ENCODE data around the gene NBAS.

- TF ChIP-seq, protein P1, sequence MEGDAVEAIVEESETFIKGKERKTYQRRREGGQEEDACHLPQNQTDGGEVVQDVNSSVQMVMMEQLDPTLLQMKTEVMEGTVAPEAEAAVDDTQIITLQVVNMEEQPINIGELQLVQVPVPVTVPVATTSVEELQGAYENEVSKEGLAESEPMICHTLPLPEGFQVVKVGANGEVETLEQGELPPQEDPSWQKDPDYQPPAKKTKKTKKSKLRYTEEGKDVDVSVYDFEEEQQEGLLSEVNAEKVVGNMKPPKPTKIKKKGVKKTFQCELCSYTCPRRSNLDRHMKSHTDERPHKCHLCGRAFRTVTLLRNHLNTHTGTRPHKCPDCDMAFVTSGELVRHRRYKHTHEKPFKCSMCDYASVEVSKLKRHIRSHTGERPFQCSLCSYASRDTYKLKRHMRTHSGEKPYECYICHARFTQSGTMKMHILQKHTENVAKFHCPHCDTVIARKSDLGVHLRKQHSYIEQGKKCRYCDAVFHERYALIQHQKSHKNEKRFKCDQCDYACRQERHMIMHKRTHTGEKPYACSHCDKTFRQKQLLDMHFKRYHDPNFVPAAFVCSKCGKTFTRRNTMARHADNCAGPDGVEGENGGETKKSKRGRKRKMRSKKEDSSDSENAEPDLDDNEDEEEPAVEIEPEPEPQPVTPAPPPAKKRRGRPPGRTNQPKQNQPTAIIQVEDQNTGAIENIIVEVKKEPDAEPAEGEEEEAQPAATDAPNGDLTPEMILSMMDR (IDR thresholded peaks at IDR 0.05; ENCODE audit: low read depth, low read length) = no peak
- TF ChIP-seq POLR2A (IDR thresholded peaks at IDR 0.05; ENCODE audit: extremely low read depth, insufficient read length) (no peak), MAX (IDR thresholded peaks at IDR 0.05; ENCODE audit: low read depth, low read length) (no peak), MYC (IDR thresholded peaks at IDR 0.05; ENCODE audit: low read depth, low read length) (no peak)
Observed at GRCh38 chr2:15565392-15565791, 4.3 kb upstream of the NBAS start.
